Keratinocyte (primary cell): ENCODE measurements around the gene LRRC71. TPM values are rescaled to one million over a fixed set of nuclear protein-coding genes. Genes with fewer than 3 reads are reported as not detected.

Experiments
- DNase-seq: peaks from one replicate; pipeline ENCODE4 v3.0.0-alpha.2; 2011; ENCODE audit warnings: low read depth, missing footprints, low spot score
- FAIRE-seq: peaks from 2 replicates; lab custom pipeline; 2011; peaks lifted over from hg19 to GRCh38; lab: Jason Lieb, UNC
- H2AFZ ChIP-seq: 2 replicates; pipeline ENCODE4 v1.6.0; 2012; ENCODE audit warnings: low read length, control low read depth, inconsistent platforms; ENCODE audit not compliant: control insufficient read depth
- H3K27ac ChIP-seq: 2 replicates; pipeline ENCODE4 v1.5.1; 2011; ENCODE audit warnings: low read length; ENCODE audit not compliant: control insufficient read depth, insufficient read depth
- H3K27me3 ChIP-seq: 3 replicates; pipeline ENCODE4 v1.6.0; 2011; ENCODE audit warnings: low read length; ENCODE audit not compliant: control insufficient read depth, insufficient read depth; ENCODE audit errors: extremely low read depth
- H3K36me3 ChIP-seq, 2 experiments: 2 replicates in 1 of 2; 3 replicates in 1 of 2; pipeline ENCODE4 v1.5.1; 2011; ENCODE audit warnings: low read length in 2 of 2, mild to moderate bottlenecking in 1 of 2; ENCODE audit not compliant: control insufficient read depth in 2 of 2, insufficient read depth in 2 of 2; ENCODE audit errors: extremely low read depth in 1 of 2
- H3K4me1 ChIP-seq: 3 replicates; pipeline ENCODE4 v1.5.1; 2011; ENCODE audit warnings: low read length; ENCODE audit not compliant: control insufficient read depth, insufficient read depth; ENCODE audit errors: extremely low read depth
- H3K4me2 ChIP-seq: 3 replicates; pipeline ENCODE4 v1.6.0; 2011; ENCODE audit warnings: low read depth, low read length; ENCODE audit not compliant: control insufficient read depth, insufficient read depth; ENCODE audit errors: extremely low read depth
- H3K4me3 ChIP-seq, 3 experiments: fragments of 200-600 bp in 1 of 3; sonication (generic) in 1 of 3; 2 replicates in 2 of 3; 3 replicates in 1 of 3; pipeline ENCODE4 v1.5.1; 2011 to 2016; ENCODE audit warnings: low read length in 3 of 3, mild to moderate bottlenecking in 3 of 3, control low read depth in 2 of 3, inconsistent platforms in 1 of 3, low read depth in 1 of 3, mixed read lengths in 1 of 3, mixed run types in 1 of 3, moderate library complexity in 1 of 3; ENCODE audit not compliant: control insufficient read depth in 2 of 3, insufficient read depth in 2 of 3; ENCODE audit errors: extremely low read depth in 1 of 3
- H3K79me2 ChIP-seq: 2 replicates; pipeline ENCODE4 v1.6.0; 2012; ENCODE audit warnings: low read length; ENCODE audit not compliant: control insufficient read depth, insufficient read depth
- H3K9ac ChIP-seq: 3 replicates; pipeline ENCODE4 v1.6.0; 2011; ENCODE audit warnings: low read length; ENCODE audit not compliant: control insufficient read depth, insufficient read depth; ENCODE audit errors: extremely low read depth
- H3K9me1 ChIP-seq: 3 replicates; pipeline ENCODE4 v1.6.0; 2011; ENCODE audit warnings: low read length; ENCODE audit not compliant: control insufficient read depth, insufficient read depth; ENCODE audit errors: extremely low read depth
- H3K9me3 ChIP-seq: 2 replicates; pipeline ENCODE4 v1.5.1; 2012; ENCODE audit warnings: low read depth, low read length; ENCODE audit not compliant: control insufficient read depth
- H4K20me1 ChIP-seq: 3 replicates; pipeline ENCODE4 v1.6.0; 2011; ENCODE audit warnings: low read length; ENCODE audit not compliant: control insufficient read depth, insufficient read depth; ENCODE audit errors: extremely low read depth
- EZH2 ChIP-seq: IDR thresholded peaks from one replicate; pipeline ENCODE4 v1.6.1; 2012; ENCODE audit warnings: inconsistent platforms, mild to moderate bottlenecking, low read length, moderate library complexity
- dilution Hi-C: fragments of 300-500 bp; cut with MboI; formaldehyde crosslinking; loops from one replicate; pipeline ENCODE4 v1.7.0; 2020; ENCODE audit warnings: low sequenced_read_pairs; ENCODE audit not compliant: extremely low pct_ligation_motif_present
- polyA plus RNA-seq, 5 experiments: library from polyadenylated mRNA; depleted of rRNA in 3 of 5; stranded (reverse) in 3 of 5; stranded (forward) in 1 of 5; unstranded in 1 of 5; fragments of >200 nt; gene quantifications; 1 replicate in 1 of 5; 2 replicates in 3 of 5; 3 replicates in 1 of 5; pipeline versions ENCODE4 v1.2.1 to v1.2.3, GENCODE V29; 2011 to 2012; ENCODE audit warnings: missing spikeins in 2 of 5, low read depth in 1 of 5, low replicate concordance in 1 of 5
- TF ChIP-seq, protein P1 (sequence below), 3 experiments: IDR thresholded peaks in 1 of 3; conservative IDR thresholded peaks in 1 of 3; optimal IDR thresholded peaks in 1 of 3; 2 replicates in 2 of 3; 3 replicates in 1 of 3; pipeline versions ENCODE3 to v1.5.1; 2011; ENCODE audit warnings: low read length in 3 of 3, mild to moderate bottlenecking in 3 of 3, moderate library complexity in 2 of 3, control low read depth in 1 of 3, inconsistent platforms in 1 of 3; ENCODE audit not compliant: insufficient read depth in 2 of 3; ENCODE audit errors: extremely low read depth in 1 of 3

Gene LRRC71
- polyA plus RNA-seq, 1 donor (not counting 4 experiments of a cell fraction or from before 2014, with no cell fraction given), result not detected

DNA sequence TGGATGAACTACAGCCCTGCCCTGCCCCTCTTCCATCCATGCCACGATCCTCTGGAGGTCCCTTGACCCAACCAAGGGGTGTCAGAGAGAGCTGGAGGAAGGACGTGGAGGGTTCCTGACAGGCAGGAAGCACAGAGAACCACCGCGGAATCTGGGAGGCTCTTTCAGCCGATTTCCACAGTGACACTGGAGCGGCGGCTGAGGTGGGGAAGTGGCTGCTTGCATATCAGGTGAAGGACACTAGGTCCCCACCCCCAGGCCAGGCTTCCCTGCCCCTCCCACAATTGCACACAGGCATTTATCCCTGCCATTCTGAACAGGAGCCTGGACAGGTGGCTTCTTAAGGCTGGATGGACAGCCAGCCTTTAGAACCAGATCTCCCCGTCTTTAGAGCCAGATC, 17.5 kb downstream of the LRRC71 start:
- no peaks in the 10 kb centered on the region for H4K20me1 ChIP-seq
- H2AFZ ChIP-seq, result no peak overlapping the region
- FAIRE-seq (no peak), DNase-seq (no peak)
- no peaks in the 10 kb centered on the region for H3K9me3 ChIP-seq
- peaks cover 10 to 29% of the 10 kb centered on the region in 2 experiments for H3K36me3 ChIP-seq
- no peak overlapping the region for H3K9ac ChIP-seq
- H3K27me3 ChIP-seq, result no peaks in the 10 kb centered on the region
- H3K27ac ChIP-seq, result no peak overlapping the region
- no peak overlapping the region for H3K4me3 ChIP-seq
- H3K4me2 ChIP-seq, result no peak overlapping the region
- H3K4me1 ChIP-seq, result no peaks in the 10 kb centered on the region
- no peaks in the 10 kb centered on the region for H3K79me2 ChIP-seq
- dilution Hi-C loops, result no loop called here
- H3K9me1 ChIP-seq, result no peaks in the 10 kb centered on the region
- no peak for TF ChIP-seq EZH2
- TF ChIP-seq, protein P1, sequence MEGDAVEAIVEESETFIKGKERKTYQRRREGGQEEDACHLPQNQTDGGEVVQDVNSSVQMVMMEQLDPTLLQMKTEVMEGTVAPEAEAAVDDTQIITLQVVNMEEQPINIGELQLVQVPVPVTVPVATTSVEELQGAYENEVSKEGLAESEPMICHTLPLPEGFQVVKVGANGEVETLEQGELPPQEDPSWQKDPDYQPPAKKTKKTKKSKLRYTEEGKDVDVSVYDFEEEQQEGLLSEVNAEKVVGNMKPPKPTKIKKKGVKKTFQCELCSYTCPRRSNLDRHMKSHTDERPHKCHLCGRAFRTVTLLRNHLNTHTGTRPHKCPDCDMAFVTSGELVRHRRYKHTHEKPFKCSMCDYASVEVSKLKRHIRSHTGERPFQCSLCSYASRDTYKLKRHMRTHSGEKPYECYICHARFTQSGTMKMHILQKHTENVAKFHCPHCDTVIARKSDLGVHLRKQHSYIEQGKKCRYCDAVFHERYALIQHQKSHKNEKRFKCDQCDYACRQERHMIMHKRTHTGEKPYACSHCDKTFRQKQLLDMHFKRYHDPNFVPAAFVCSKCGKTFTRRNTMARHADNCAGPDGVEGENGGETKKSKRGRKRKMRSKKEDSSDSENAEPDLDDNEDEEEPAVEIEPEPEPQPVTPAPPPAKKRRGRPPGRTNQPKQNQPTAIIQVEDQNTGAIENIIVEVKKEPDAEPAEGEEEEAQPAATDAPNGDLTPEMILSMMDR (optimal IDR thresholded peaks at IDR 0.05 in 1 of 3, IDR thresholded peaks at IDR 0.05 in 1 of 3, conservative IDR thresholded peaks at IDR 0.05 in 1 of 3; ENCODE audit: extremely low read depth in 1 of 3, insufficient read depth in 2 of 3, low read length in 3 of 3), result no peak

DNA sequence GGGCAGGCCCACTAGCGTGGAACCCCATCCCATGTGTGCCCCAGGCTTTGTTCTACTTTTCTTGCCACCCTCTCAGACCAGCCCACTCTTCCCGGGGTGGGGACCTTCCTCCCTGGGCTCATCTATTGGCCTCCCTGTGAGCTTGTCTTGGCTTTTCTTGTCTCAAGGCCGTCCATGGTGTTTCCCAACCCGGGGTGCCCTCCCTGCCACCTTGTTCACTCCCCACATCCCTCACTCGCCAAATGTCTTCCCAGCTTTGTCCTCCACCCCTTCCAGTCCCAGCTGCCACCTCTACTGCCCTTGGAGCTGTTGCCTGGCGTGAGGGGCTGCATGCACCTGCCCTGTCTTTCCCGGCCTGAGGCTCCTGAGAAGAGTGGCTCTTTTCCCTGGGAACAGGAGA, 18.4 kb downstream of the LRRC71 start:
- no peaks in the 10 kb centered on the region for H3K79me2 ChIP-seq
- no peak overlapping the region for H3K4me2 ChIP-seq
- no peak overlapping the region for H2AFZ ChIP-seq
- no peak overlapping the region for H3K27ac ChIP-seq
- H3K27me3 ChIP-seq, result no peaks in the 10 kb centered on the region
- H3K9ac ChIP-seq, result no peak overlapping the region
- no peaks in the 10 kb centered on the region for H4K20me1 ChIP-seq
- no peak overlapping the region for H3K4me3 ChIP-seq
- no peaks in the 10 kb centered on the region for H3K4me1 ChIP-seq
- TF ChIP-seq, protein P1 (optimal IDR thresholded peaks at IDR 0.05 in 1 of 3, IDR thresholded peaks at IDR 0.05 in 1 of 3, conservative IDR thresholded peaks at IDR 0.05 in 1 of 3; ENCODE audit: extremely low read depth in 1 of 3, insufficient read depth in 2 of 3, low read length in 3 of 3), result no peak
- no peak for TF ChIP-seq EZH2
- no peaks in the 10 kb centered on the region for H3K9me3 ChIP-seq
- no peaks in the 10 kb centered on the region for H3K9me1 ChIP-seq
- dilution Hi-C loops, result no loop called here
- FAIRE-seq (no peak), DNase-seq (no peak)
- peaks cover 11 to 30% of the 10 kb centered on the region in 2 experiments for H3K36me3 ChIP-seq
